OCI-M2 (cell line): Measurements from ENCODE around the gene COMMD1.
"Not testable (repeated sequence)": the region's sequence is repeated elsewhere in the genome, so short reads cannot be mapped to it uniquely, and the experiment has no call there.

Experiments used
- DNase-seq: peaks from one replicate; lab custom pipeline; 2025; ENCODE audit not compliant: unreplicated experiment; lab: John Stamatoyannopoulos, UW

COMMD1 gene

DNA sequence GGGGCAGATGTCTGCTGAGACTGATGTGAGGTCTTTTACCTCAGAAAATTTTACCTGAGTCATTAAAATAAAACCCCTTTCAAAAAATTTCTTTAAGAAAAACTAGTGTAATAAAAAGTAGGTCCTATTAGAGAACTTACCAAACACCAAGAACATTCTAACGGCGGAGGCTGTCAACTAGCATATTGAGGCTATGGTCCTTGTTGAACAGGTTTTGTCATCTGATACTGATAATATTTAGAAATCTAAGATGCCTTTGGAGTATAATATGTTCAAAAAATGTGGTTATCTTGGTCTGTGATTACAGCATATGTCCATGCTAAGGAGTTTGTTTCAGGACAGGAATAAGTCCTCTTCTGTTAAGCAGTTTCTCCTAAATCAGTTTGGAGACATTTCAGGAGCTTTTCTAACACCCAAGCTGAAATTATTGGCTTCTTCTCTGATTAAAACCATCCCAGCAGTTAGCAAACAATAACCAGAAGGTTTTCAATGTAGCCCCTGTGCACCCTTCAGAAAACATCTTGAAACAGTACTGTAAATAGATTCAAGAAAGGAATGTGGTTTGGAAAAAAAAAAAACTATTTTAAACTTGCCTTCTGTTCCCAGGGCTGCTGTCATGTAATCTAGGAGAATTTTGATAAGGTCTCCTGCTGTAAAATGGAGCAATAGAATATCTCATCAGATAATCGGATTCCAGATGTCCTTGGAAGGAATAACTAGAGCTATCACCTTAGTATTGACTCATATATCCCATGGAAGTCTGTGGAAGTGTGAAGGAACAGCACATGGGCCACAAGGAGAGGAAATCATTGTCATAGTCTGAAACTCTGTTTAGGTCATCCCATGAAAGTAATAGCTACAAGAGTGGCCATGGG is 231.7 kb downstream of the COMMD1 start:
- no peak for DNase-seq

DNA sequence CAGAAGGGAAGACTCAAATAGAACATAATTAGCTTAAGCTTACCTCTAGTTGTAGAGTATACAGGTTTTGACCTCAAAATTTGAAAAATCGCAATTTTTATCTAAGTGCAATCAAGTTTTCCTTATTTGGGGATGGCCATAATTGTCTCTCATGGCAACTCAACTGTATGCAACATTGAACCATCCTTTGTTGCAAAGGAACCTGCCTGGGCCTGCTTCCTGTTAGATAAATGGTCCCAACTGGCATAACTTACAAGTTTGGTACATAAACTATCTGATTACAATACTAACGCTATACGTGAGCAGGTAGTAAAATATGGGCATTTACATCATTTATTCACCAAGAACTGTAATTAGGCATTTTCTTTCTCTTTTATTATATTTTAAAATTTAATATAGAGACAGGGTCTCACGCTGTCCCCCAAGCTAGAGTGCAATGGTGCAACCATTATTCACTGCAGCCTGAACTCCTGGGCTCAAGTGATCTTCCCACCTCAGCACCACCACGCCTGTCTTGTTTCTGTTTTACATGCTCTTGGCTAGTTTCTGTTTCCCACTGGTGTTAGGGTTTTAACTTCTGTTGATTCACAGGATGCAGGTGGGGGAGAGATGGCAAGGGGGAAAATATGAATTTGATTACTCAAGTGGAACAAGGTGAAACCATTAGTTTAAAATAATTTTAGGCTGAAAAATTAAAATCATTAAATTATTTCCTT is 235.1 kb downstream of the COMMD1 start:
- DNase-seq: no peak

GRCh38 chr2:62141142-62141740 is 235.8 kb downstream of the COMMD1 start:
- DNase-seq: no peak

DNA sequence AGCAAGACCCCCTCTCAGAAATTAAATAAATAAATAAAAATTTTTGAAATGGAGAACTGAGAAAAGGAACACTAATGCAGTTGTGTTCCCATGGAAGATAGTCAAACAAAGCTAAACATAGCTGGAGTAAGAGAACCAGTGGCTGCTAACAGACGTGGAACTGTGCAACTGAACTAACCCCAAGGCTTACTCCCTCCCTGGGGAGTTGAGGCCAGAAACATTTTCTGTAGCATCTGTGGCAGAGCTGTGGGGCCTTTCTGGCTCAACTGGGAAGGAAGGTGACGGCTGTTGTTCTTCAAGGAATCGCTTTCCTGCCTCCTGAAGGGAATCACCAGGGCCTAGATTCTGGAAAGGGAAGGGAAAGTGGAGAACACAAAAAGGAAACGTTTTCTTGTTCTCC is 236.6 kb downstream of the COMMD1 start:
- DNase-seq: no peak

DNA sequence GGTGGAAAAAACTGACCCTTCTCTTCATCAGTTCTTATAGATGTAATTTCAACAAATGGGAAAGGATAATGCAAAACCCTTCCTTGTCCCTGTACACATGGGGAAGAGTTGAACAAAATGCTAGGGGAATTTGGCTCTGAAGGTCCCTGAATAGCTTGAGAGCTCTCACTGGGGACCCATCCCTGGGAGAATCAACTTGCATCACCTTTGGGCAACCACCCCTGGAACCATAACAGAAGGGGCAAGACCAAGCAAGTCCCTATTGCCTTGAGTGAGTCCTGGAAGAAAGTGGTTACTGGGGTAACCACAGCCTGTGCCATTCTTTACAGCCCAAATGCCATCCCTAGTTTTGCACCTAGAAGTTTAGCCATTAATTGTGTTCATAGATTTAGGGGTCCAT is 238.2 kb downstream of the COMMD1 start:
- DNase-seq: no peak

DNA sequence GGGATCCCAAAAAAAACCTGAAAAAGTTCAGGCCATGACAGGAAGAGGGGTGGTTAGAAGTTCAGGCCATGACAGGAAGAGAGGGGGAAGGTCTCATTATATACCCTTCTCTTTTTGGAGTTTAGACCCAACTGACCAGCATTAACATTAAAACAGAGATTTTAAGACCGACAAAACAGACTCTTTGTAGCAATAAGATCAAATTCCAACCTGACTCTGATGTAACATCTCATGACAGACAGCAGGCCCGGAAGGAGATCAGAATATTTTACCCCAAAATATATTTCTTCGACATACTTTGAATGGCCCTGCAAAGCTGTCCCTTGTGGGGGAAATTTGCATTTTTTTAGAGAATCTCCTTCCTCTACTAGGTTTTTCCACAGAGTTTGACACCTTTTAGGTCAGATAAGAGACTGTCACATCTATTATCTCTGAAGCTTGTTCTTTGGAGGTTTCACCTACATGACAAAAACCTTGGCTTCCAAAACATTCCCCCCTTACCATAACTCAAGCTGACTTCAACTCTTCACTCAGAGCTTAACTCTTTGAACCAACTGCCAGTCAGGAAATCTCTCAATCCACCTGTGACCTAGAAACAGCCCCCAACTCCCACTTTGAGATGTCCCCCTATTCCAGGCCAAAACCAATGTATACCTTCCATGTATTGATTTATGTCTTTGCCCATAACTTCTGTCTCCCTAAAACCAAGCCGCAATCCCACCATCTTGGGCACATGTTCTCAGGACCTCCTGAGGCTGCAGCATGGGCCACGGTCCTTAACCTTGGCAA is 239.4 kb downstream of the COMMD1 start:
- DNase-seq: no peak

GRCh38 chr2:62145478-62146100 is 240.1 kb downstream of the COMMD1 start:
- DNase-seq: no peak

- not testable (repeated sequence) for DNase-seq
These were observed 241.3 kb downstream of the COMMD1 start for GRCh38 chr2:62146790-62147189.

DNA sequence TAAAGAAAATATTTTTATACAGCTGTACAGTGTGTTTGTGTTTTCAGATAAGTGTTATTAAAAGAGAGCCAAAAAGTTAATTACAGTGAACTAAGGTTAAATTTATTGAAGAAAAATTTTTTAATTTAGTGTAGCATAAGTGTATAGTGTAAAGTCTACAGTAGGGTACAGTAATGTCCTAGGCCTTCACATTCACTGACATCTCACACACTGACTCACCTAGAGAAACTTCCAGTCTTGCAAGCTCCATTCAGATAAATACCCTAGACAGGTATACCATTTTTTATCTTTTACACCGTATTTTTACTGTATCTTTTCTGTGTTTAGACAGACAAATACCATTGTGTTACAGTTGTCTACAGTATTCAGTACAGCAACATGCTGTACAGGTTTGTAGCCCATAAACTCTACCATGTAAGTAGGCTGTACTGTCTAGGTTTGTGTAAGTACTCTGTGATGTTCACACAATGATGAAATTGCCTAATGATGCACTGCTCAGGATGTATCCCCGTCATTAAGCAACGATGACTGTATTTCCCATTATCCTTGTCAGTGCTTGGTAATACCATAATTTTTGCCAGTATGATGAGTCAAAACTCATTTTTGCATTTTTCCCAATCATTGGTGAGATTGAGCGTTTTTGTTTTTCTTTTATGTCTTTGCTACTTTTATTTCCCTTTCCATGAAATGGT is 242.3 kb downstream of the COMMD1 start:
- no peak for DNase-seq

DNA sequence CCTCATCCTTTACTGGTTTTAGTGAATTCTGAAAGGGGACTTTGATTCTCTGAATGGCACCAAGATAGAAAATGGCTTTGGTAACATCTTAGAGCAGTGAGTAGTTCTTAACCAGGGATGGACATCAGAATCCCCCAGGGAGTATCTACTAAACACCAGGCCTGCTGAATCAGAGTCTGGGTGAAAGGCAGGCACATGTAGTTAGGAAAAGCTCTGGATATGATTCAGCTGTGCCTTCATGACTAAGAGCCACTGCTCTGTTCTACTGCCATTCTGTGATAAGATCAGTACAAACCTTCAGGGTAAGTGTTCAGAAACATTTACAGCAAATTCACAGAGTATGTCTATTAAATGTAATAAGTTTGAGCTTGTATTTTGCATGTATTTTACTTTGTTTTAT is 244.2 kb downstream of the COMMD1 start:
- DNase-seq: no peak

DNA sequence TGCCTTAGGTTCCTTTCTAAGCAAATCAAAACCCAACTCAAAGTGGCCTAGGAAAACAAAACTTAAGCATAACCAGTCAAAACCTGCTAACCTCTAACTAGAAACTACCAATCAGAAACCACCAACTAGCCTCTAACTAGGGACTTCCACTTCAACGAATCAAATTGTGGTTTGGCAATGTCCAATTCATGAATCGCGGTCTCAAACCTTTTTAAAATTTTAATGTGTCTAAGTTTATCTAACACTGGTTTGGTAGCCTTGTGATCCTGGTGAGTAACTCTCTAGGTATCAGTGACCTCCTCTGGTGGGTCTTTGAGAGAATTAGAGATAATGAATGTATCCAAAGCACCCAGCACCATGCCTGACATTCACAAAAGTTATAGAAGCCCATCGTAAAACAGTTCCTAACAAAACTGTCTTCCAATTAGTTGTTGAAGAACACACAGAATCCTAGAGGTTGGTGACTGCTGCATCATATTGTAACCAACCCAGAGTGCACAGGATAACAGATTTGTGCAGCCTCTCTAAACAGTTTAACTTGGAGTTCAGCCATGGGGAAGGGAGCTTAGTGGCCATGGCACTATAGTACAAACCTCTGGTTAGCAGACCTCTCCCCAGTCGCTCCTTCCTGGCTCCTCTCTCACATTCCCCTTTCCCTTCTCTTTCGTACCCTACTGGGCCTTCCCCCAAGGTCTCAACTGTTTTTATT is 245.3 kb downstream of the COMMD1 start:
- DNase-seq: no peak

DNA sequence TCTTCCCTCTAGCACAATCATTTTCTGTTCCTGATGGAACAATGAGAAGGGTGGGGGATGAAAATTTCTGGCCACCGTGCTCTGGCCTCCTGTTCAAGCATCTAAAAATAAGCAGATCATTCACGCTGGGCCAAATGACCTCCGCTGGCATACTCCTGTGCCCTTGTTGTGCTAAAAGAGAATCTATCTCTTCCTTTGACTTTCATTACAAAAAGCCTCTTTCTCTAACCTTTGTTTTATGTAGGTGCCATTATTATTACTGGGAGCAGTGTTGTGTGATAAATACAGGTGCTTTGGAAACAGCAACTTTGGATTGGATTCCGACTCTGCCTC is 245.8 kb downstream of the COMMD1 start:
- DNase-seq: no peak

DNA sequence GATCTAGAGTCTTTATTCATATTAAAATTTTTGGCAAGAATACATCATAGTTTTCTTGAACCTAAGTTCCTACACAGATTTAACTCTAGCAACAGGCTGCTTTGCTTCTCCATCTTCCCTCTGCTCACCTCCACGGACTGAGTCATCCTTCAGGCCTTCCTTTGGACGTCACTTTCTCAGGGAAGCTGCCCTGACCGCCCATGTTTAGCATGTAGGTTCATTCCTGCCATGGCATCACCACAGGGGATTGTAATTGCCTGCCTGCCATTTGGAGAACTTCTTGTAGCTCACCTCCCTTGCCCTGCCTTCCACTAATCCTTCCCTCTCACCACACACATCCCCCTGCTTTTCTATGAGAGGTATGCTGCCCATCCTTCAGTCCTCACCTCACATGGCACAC is 246.5 kb downstream of the COMMD1 start:
- DNase-seq: no peak

DNA sequence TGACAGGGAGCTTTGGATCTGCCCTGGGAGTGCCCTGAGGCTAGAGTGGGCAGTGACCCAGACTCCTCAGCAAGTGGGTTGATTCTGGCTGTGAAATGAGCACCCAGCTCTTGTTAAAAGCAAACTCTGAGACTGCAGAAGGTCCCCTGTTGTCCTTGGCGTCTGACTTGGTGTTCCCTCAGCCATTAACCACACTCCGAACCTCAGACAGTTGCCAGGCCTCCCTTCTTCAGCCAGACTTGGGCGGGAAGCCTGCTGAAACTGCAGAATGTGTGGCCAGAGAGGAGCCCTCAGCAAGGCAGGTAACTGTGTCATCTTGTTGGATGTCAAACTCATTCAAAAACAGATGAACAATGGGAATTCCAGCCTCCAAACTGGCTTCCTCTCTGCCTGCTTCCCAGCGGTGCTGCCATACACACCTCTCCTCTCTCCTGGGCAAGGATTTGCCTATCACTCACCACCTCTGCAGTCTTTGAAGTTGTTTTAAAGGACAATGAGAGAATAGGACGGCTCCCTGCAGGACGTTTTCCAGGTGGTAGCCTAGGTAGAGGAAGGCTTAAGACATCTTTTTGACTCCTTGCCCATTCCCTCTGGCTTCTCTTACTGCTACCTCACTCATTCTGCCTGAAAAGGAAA is 251.5 kb downstream of the COMMD1 start:
- DNase-seq: no peak

- DNase-seq: no peak
These were observed 253.1 kb downstream of the COMMD1 start for GRCh38 chr2:62158444-62159121.

DNA sequence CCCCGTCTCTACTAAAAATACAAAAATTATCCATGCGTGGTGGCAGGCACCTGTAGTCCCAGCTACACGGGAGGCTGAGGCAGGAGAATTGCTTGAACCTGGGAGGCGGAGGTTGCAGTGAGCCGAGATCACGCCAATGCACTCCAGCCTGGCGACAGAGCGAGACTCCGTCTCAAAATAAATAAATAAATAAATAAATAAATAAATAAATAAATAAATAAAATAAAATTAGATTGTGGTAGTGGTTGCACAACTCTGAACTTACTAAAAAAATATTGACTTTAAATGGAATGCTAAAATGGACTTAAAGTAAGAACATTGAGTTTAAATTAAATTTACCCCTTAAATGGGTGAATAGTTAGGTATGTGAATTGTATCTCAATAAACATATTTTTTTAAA is 255.2 kb downstream of the COMMD1 start:
- DNase-seq: not testable (repeated sequence)

DNA sequence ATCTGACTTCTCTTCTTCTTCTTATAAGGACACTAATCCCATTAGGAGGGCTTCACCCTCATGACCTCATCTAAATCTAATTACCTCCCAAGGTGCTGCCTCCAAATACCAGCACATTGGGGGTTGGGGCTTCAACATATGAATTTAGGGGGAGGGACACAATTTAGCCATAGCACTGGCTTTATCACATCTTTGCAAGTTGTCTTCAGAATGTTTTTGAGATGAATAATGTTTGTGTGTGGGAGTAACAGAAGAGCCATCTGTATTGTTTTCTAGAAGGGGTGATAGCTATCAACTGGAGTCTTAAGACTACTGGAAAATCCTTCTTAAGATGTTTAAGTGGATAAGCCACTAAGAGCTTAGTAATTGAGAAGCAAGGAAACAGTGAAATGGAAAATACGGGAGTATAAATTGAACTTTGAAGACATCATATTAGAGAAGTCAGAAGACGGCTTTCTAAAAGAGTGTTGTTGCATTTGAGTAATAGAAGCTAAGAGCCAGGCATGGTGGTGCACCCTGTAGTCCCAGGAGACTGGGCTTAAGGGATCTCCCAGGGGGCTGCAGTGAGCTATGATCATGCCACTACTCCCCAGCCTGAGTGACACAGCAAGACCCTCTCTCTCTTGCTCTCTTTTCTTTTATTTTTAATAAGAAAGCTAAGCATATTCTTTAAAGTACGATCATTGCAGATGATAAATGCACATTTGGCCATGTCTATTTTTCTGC is 257.8 kb downstream of the COMMD1 start:
- DNase-seq: peak; percentile 35

- DNase-seq: no peak
These were observed 258.4 kb downstream of the COMMD1 start for GRCh38 chr2:62163834-62164233.
